HepG2 (cell line): Measurements from ENCODE around the gene KNL1. TPM values are rescaled to one million over a fixed set of nuclear protein-coding genes. Genes with fewer than 3 reads are reported as not detected.

Experiments used
- AFF4 ChIP-seq: sonication (generic); formaldehyde crosslinking; IDR thresholded peaks from 2 replicates; pipeline ENCODE4 v1.4.0; 2020; ENCODE audit warnings: missing genetic modification reagents
- AGO2 ChIP-seq: fragments of 200-400 bp; formaldehyde crosslinking; optimal IDR thresholded peaks from 2 replicates; pipeline ENCODE3; 2017; ENCODE audit warnings: mild to moderate bottlenecking, low read depth, low read length, moderate library complexity
- TIGD3 ChIP-seq: sonication (generic); formaldehyde crosslinking; IDR thresholded peaks from 2 replicates; pipeline ENCODE4 v1.5.1; 2020; ENCODE audit warnings: mild to moderate bottlenecking, missing genetic modification reagents, borderline replicate concordance
- ZNF333 ChIP-seq: sonication (generic); formaldehyde crosslinking; IDR thresholded peaks from 2 replicates; pipeline ENCODE4 v1.4.0; 2020; ENCODE audit warnings: mild to moderate bottlenecking, missing genetic modification reagents, borderline replicate concordance
- ZNF609 ChIP-seq: sonication (generic); formaldehyde crosslinking; IDR thresholded peaks from 2 replicates; pipeline ENCODE4 v1.4.0; 2020; ENCODE audit warnings: mild to moderate bottlenecking, missing genetic modification reagents, borderline replicate concordance
- polyA plus RNA-seq, 8 experiments: library from polyadenylated mRNA; depleted of rRNA in 3 of 8; stranded (reverse) in 7 of 8; unstranded in 1 of 8; fragments of >200 nt; fragmentation: Illumina TruSeq in 4 of 8; extraction: Trizol in 4 of 8; gene quantifications; 2 replicates each; pipeline versions ENCODE4 v1.2.1 to v1.2.3, GENCODE V29; 2011 to 2016; ENCODE audit warnings: low read depth in 4 of 8, missing spikeins in 1 of 8, mixed read lengths in 1 of 8; ENCODE audit not compliant: insufficient read depth in 1 of 8
- total RNA-seq, 5 experiments: library from RNA; depleted of rRNA; stranded (reverse); fragments of >200 nt; fragmentation: Illumina TruSeq; extraction: Trizol; gene quantifications; 2 replicates each; pipeline ENCODE4 v1.2.3, GENCODE V29; 2016; ENCODE audit warnings: low read depth in 1 of 5
- TF ChIP-seq, protein P1 (sequence below): fragments of 450-650 bp; IDR thresholded peaks from 2 replicates; pipeline ENCODE4 v1.6.1; 2016

KNL1 gene
- total and polyA plus RNA-seq, 2 of the 13 experiments (the other 11 are each of a cell fraction or from before 2014, with no cell fraction given), result 8.0 to 21.4 TPM

- TF ChIP-seq, protein P1, sequence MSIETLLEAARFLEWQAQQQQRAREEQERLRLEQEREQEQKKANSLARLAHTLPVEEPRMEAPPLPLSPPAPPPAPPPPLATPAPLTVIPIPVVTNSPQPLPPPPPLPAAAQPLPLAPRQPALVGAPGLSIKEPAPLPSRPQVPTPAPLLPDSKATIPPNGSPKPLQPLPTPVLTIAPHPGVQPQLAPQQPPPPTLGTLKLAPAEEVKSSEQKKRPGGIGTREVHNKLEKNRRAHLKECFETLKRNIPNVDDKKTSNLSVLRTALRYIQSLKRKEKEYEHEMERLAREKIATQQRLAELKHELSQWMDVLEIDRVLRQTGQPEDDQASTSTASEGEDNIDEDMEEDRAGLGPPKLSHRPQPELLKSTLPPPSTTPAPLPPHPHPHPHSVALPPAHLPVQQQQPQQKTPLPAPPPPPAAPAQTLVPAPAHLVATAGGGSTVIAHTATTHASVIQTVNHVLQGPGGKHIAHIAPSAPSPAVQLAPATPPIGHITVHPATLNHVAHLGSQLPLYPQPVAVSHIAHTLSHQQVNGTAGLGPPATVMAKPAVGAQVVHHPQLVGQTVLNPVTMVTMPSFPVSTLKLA, result no peak
- TF ChIP-seq ZNF609 (CRISPR knock-in tag), result no peak
- TF ChIP-seq ZNF333, result no peak
- TF ChIP-seq TIGD3, result 0 out of 2 replicates have a peak, but pooled peaks have one; percentile 17
- TF ChIP-seq AFF4 (CRISPR knock-in tag), result no peak
- no peak for TF ChIP-seq AGO2
Observed at GRCh38 chr15:40593588-40594428, at the start of gene KNL1 (continued).
